Sigmoid colon (tissue), 7 donors: ENCODE data around the gene OCEL1. TPM values are rescaled to one million over a fixed set of nuclear protein-coding genes. Genes with fewer than 3 reads are reported as not detected.

Experiments
- DNase-seq: peaks from one replicate; pipeline ENCODE4 v3.0.0-alpha.2; 2019
- H3K27ac ChIP-seq, 4 donors: fragments of 200-600 bp; sonication (generic); one replicate each; pipeline ENCODE4 v1.5.1; 2016 to 2019; ENCODE audit warnings: mild to moderate bottlenecking in 1 of 4
- H3K27me3 ChIP-seq, 3 donors: fragments of 200-600 bp; sonication (generic); one replicate each; pipeline ENCODE4 v1.5.1; 2019; ENCODE audit warnings: mild to moderate bottlenecking in 1 of 3
- H3K36me3 ChIP-seq, 4 donors: fragments of 200-600 bp; sonication (generic); one replicate each; pipeline ENCODE4 v1.5.1; 2016 to 2019
- H3K4me1 ChIP-seq, 4 donors: fragments of 200-600 bp; sonication (generic); one replicate each; pipeline ENCODE4 v1.5.1; 2017 to 2019
- H3K4me3 ChIP-seq, 4 donors: fragments of 200-600 bp; sonication (generic); one replicate each; pipeline ENCODE4 v1.5.1; 2017 to 2019; ENCODE audit warnings: mild to moderate bottlenecking in 2 of 4, moderate library complexity in 1 of 4
- H3K9me3 ChIP-seq, 4 donors: fragments of 200-600 bp in 3 of 4; sonication (generic) in 3 of 4; one replicate each; pipeline versions ENCODE4 v1.5.1 to v1.6.1; 2013 to 2019
- CTCF ChIP-seq, 4 experiments: fragments of 450-650 bp in 3 of 4; fragments of 200-600 bp in 1 of 4; IDR thresholded peaks; one replicate each; pipeline ENCODE4 v1.5.1; 2016 to 2019; ENCODE audit warnings: antibody characterized with exemption in 4 of 4, mild to moderate bottlenecking in 3 of 4, moderate library complexity in 2 of 4
- EP300 ChIP-seq, 4 donors: sonication (generic); formaldehyde crosslinking; IDR thresholded peaks; one replicate each; pipeline ENCODE4 v1.6.1; 2017; ENCODE audit warnings: antibody characterized with exemption in 4 of 4
- POLR2A ChIP-seq, 2 donors: fragments of 450-650 bp; IDR thresholded peaks; one replicate each; pipeline ENCODE4 v1.6.1; 2016; ENCODE audit warnings: antibody characterized with exemption in 2 of 2, mild to moderate bottlenecking in 2 of 2, moderate library complexity in 2 of 2
- POLR2AphosphoS5 ChIP-seq, 4 donors: sonication (generic); formaldehyde crosslinking; IDR thresholded peaks; one replicate each; pipeline ENCODE4 v1.6.1; 2017; ENCODE audit warnings: antibody characterized with exemption in 4 of 4
- WGBS, 2 donors: extraction: QIAGEN DNeasy Blood & Tissue Kit; methylation state at CpG; one replicate each; pipeline ENCODE4 v1.1.7; 2013; 5-methylcytosine and 5-hydroxymethylcytosine counted together
- intact Hi-C: fragments of 100-400 bp; cut with DNase I; formaldehyde crosslinking; loops from one replicate; pipeline ENCODE4 v1.15.1; 2023
- polyA plus RNA-seq, 3 donors: library from polyadenylated mRNA; stranded (reverse); fragments of 200-250 nt; gene quantifications; one replicate each; pipeline ENCODE4 v1.2.3, GENCODE V29; 2013
- total RNA-seq, 4 donors: library from RNA; depleted of rRNA; stranded (reverse); fragments of >200 nt; gene quantifications; one replicate each; pipeline ENCODE4 v1.1.0, GENCODE V29; 2016
- donor health status: healthy with polysubstance abuse.
- donor health status: Bipolar disorder and iron deficiency.
- donor health status: healthy.

Gene OCEL1
- total and polyA plus RNA-seq, 7 donors = 7.5 to 79.8 (median 15.8) TPM

- TF ChIP-seq CTCF (IDR thresholded peaks at IDR 0.05) = no peak
- TF ChIP-seq POLR2AphosphoS5 (IDR thresholded peaks at IDR 0.05) = no peak
- no peak for TF ChIP-seq EP300 (IDR thresholded peaks at IDR 0.05)
- no peak for TF ChIP-seq POLR2A (IDR thresholded peaks at IDR 0.05)
- peaks cover 0 to 22% (median 9%) of the 10 kb centered on the region in 4 donors for H3K36me3 ChIP-seq
- DNase-seq = no peak
- intact Hi-C loops = no loop called here
- peak overlapping the region; percentile 84 to 85 (median 84) for H3K27ac ChIP-seq
- H3K27me3 ChIP-seq = no peaks in the 10 kb centered on the region
- peaks cover 0 to 45% (median 34%) of the 10 kb centered on the region in 4 donors for H3K4me1 ChIP-seq
- peak overlapping the region in 1 of 4 donors; percentile 76 for H3K4me3 ChIP-seq
- no peaks in the 10 kb centered on the region for H3K9me3 ChIP-seq
- WGBS, 2 donors = 40 to 55% methylated on average over 8 of the region's 8 CpGs
These were observed 16.6 kb downstream of the OCEL1 start for GRCh38 chr19:17242431-17243208.

GRCh38 chr19:17243211-17243829 lies 17.3 kb downstream of the OCEL1 start:
- H3K36me3 ChIP-seq = peaks cover 0 to 15% (median 4%) of the 10 kb centered on the region in 4 donors
- 24 to 59% methylated on average over 8 of the region's 8 CpGs for WGBS, 2 donors
- no peaks in the 10 kb centered on the region for H3K27me3 ChIP-seq
- H3K9me3 ChIP-seq = no peaks in the 10 kb centered on the region
- TF ChIP-seq CTCF (IDR thresholded peaks at IDR 0.05) (no peak), POLR2A (IDR thresholded peaks at IDR 0.05) (no peak), POLR2AphosphoS5 (IDR thresholded peaks at IDR 0.05) (no peak)
- peak overlapping the region; percentile 84 to 85 (median 84) for H3K27ac ChIP-seq
- intact Hi-C loops = no loop called here
- peak overlapping the region; percentile 62 to 95 (median 84) for H3K4me3 ChIP-seq
- peaks cover 0 to 45% (median 34%) of the 10 kb centered on the region in 4 donors for H3K4me1 ChIP-seq
- DNase-seq = no peak

DNA sequence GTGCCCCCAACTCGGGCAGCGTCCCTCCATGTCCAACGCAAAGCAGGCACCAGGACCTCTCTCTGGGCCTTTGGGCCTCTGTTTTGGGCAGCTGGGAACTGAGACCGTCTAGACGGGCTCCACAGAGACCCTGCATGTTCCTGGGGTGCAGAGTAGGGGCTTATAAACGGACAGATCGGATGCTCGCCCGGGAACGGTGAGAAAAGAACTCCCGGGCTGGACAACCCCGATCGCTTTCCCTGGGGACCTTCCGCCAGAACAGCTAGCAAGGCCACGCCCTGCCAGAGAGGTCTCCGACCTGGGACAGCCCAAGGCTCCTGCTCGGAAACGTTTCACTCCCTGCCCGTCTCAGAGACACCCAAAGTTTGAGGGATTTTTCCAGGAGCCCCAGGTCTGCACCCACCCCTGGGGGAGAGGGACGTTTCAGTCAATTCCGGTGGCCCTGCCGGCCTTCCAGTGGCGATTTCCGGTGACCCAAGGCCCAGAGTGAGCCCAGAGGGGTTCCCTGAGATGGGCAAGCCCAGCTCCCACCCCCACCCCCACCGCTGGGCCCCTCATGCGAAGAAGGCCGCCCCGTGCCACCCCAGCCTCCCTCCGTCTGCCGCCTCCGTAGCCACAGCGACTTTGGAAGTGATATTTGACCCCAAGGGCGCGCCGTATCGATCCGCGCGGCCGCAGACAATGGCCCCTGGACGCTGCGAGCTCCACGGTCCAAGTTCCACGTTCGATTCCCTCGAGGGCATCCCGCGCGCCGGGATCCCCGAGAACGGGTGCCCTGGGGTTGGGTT lies 18.0 kb downstream of the OCEL1 start:
- WGBS, 2 donors = 6 to 36% methylated on average over 52 of the region's 52 CpGs
- no peak for DNase-seq
- Histone ChIP-seq H3K27me3 (no peaks in the 10 kb centered on the region), H3K27ac (peak overlapping the region; percentile 84 to 85 (median 84)), H3K36me3 (peaks cover 0 to 9% (median 2%) of the 10 kb centered on the region in 4 donors), H3K9me3 (no peaks in the 10 kb centered on the region), H3K4me3 (peak overlapping the region; percentile 62 to 95 (median 84)), H3K4me1 (peaks cover 0 to 45% (median 34%) of the 10 kb centered on the region in 4 donors)
- TF ChIP-seq POLR2AphosphoS5 (IDR thresholded peaks at IDR 0.05) = no peak
- no peak for TF ChIP-seq EP300 (IDR thresholded peaks at IDR 0.05)
- TF ChIP-seq POLR2A (IDR thresholded peaks at IDR 0.05) = no peak
- TF ChIP-seq CTCF (IDR thresholded peaks at IDR 0.05) = no peak
- intact Hi-C loops = loop anchor here (2.0 kb wide), 2 partner anchors 17 to 23 kb away; partner anchors contain the start of genes BABAM1 and OCEL1

DNA sequence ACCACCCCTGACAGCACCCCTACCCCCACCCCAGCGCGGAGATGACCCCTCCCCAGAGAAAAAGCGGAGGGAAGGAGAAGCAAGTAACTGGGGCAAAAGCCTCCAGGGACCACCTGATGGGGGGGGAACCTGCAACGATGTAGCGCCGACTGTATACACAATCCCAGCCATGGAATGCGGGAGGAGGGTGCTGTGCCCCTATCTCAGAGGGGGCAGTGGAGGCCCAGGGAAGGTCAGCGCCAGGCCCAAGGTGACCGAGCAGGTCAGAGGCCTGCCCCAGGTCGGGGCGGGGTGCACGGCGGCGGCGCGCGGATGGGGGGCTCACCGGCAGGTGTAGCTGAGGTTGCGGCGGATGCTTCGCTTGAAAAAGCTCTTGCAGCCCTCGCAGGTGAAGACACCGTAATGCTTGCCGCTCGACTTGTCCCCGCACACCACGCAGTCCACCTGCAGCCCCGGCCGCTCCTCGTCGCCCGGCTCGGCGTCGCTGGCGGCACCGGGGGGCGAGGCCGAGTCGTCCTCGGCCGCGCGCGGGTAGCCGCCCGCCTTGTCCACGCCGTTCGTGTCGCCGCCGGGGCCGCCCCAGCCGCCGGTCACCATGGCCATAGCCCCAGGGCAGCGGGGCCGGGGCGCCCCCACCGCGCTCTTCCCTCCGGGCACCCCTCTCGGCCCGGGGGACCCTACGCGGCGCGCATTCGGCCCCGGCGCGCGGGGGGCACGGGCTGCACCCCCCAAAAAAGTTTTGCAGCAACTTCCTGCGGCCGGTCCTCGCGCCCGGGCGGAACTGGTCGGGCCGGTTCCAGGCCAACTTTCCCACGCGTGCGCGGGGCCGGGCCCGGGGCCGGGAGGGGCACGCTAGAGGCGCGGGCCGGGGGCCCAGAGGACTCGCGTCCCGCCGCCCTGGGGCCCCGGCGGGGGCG lies 18.9 kb downstream of the OCEL1 start:
- peaks cover 0 to 7% (median 2%) of the 10 kb centered on the region in 4 donors for H3K36me3 ChIP-seq
- no peaks in the 10 kb centered on the region for H3K9me3 ChIP-seq
- peaks cover 0 to 45% (median 34%) of the 10 kb centered on the region in 4 donors for H3K4me1 ChIP-seq
- intact Hi-C loops = loop anchor here (2.0 to 5.0 kb wide), 4 partner anchors 18 to 62 kb away; partner anchors contain the start of genes ANKLE1, BABAM1, DDA1 and MRPL34
- 1 to 2% methylated on average over 100 of the region's 100 CpGs for WGBS, 2 donors
- peak overlapping the region; percentile 62 to 95 (median 84) for H3K4me3 ChIP-seq
- H3K27ac ChIP-seq = peak overlapping the region; percentile 84 to 85 (median 84)
- TF ChIP-seq POLR2A (IDR thresholded peaks at IDR 0.05) (no peak), EP300 (IDR thresholded peaks at IDR 0.05) (no peak), POLR2AphosphoS5 (IDR thresholded peaks at IDR 0.05) (no peak), CTCF (IDR thresholded peaks at IDR 0.05) (no peak)
- DNase-seq = no peak
- no peaks in the 10 kb centered on the region for H3K27me3 ChIP-seq
